K562 (cell line): ENCODE results near the gene PRDX6.

Experiments
- LARP7 ChIP-seq: fragments of 450-650 bp; IDR thresholded peaks from 2 replicates; pipeline ENCODE4 v1.6.1; 2016
- PHF20 ChIP-seq: fragments of 450-650 bp; IDR thresholded peaks from 2 replicates; pipeline ENCODE4 v1.6.1; 2018; ENCODE audit not compliant: partially characterized antibody
- POLR2A ChIP-seq: fragments of 450-650 bp; conservative IDR thresholded peaks from 2 replicates; pipeline ENCODE4 v1.6.1; 2016
- SAP30 ChIP-seq: fragments of 200-600 bp; sonication (generic); IDR thresholded peaks from 2 replicates; pipeline ENCODE4 v1.6.1; 2012; ENCODE audit warnings: borderline replicate concordance, low read depth, mild to moderate bottlenecking, moderate library complexity, low read length, control low read depth, inconsistent platforms; ENCODE audit not compliant: insufficient read depth, poor library complexity, severe bottlenecking
- TAF1 ChIP-seq: IDR thresholded peaks from 2 replicates; pipeline ENCODE4 v1.6.1; 2011; ENCODE audit warnings: mild to moderate bottlenecking, low read length, moderate library complexity; ENCODE audit not compliant: insufficient read depth, control insufficient read depth, severe bottlenecking; ENCODE audit errors: extremely low read depth
- ZNF197 ChIP-seq: fragments of 200-800 bp; sonication (Bioruptor generic); IDR thresholded peaks from 2 replicates; pipeline ENCODE4 v1.6.1; 2016; ENCODE audit warnings: low read depth, missing genetic modification characterization, missing compliant biosample characterization
- ZSCAN29 ChIP-seq: fragments of 450-650 bp; IDR thresholded peaks from 2 replicates; pipeline ENCODE4 v1.6.1; 2017
- TF ChIP-seq, protein P1 (sequence below): fragments of 450-650 bp; formaldehyde crosslinking; IDR thresholded peaks from 2 replicates; pipeline ENCODE4 v1.4.0; 2020; ENCODE audit warnings: mild to moderate bottlenecking, moderate library complexity
- TF ChIP-seq, protein P2 (sequence below): sonication (generic); formaldehyde crosslinking; IDR thresholded peaks from 2 replicates; pipeline ENCODE4 v1.8.1; 2023; ENCODE audit warnings: mild to moderate bottlenecking, missing genetic modification reagents, moderate library complexity
- TF ChIP-seq, protein P3 (sequence below), 3 experiments: IDR thresholded peaks in 2 of 3; conservative IDR thresholded peaks in 1 of 3; 2 replicates each; pipeline ENCODE4 v1.5.1; 2011 to 2012; ENCODE audit warnings: low read length in 3 of 3, mild to moderate bottlenecking in 3 of 3, control low read depth in 2 of 3, improper control_type of control experiment in 1 of 3, inconsistent platforms in 1 of 3, low read depth in 1 of 3, mixed read lengths in 1 of 3, moderate library complexity in 1 of 3; ENCODE audit not compliant: insufficient read depth in 2 of 3
- TF ChIP-seq, protein P4 (sequence below): fragments of 250-450 bp; sonication (Bioruptor Pico); IDR thresholded peaks from 2 replicates; pipeline ENCODE4 v1.5.0; 2022; ENCODE audit warnings: mild to moderate bottlenecking

DNA sequence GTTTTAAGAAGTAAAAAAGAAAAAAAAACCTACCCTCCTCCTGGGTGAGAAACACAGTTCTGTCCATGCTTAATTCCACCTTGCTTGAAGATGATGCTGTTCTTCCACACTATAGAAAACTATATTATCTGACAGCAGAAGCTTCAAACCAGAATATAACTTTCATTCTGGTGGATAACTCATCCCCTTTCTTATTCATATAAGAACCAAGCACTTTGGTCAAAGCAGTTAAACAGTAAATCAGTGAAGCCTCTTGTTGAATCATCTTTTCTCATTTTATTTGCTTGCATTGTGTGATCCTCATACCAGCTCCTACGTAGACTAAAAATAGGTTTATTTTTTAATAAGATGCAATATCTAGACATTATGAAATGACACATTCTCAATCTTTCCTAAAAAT lies 36.7 kb upstream of the PRDX6 start:
- TF ChIP-seq ZSCAN29 (no peak), TAF1 (no peak), LARP7 (no peak), SAP30 (no peak), PHF20 (no peak), ZNF197 (CRISPR knock-in tag) (no peak), POLR2A (no peak)
- TF ChIP-seq, protein P1, sequence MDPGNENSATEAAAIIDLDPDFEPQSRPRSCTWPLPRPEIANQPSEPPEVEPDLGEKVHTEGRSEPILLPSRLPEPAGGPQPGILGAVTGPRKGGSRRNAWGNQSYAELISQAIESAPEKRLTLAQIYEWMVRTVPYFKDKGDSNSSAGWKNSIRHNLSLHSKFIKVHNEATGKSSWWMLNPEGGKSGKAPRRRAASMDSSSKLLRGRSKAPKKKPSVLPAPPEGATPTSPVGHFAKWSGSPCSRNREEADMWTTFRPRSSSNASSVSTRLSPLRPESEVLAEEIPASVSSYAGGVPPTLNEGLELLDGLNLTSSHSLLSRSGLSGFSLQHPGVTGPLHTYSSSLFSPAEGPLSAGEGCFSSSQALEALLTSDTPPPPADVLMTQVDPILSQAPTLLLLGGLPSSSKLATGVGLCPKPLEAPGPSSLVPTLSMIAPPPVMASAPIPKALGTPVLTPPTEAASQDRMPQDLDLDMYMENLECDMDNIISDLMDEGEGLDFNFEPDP (CRISPR knock-in tag): no peak
- TF ChIP-seq, protein P2, sequence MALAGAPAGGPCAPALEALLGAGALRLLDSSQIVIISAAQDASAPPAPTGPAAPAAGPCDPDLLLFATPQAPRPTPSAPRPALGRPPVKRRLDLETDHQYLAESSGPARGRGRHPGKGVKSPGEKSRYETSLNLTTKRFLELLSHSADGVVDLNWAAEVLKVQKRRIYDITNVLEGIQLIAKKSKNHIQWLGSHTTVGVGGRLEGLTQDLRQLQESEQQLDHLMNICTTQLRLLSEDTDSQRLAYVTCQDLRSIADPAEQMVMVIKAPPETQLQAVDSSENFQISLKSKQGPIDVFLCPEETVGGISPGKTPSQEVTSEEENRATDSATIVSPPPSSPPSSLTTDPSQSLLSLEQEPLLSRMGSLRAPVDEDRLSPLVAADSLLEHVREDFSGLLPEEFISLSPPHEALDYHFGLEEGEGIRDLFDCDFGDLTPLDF (CRISPR knock-in tag): no peak
- TF ChIP-seq, protein P3, sequence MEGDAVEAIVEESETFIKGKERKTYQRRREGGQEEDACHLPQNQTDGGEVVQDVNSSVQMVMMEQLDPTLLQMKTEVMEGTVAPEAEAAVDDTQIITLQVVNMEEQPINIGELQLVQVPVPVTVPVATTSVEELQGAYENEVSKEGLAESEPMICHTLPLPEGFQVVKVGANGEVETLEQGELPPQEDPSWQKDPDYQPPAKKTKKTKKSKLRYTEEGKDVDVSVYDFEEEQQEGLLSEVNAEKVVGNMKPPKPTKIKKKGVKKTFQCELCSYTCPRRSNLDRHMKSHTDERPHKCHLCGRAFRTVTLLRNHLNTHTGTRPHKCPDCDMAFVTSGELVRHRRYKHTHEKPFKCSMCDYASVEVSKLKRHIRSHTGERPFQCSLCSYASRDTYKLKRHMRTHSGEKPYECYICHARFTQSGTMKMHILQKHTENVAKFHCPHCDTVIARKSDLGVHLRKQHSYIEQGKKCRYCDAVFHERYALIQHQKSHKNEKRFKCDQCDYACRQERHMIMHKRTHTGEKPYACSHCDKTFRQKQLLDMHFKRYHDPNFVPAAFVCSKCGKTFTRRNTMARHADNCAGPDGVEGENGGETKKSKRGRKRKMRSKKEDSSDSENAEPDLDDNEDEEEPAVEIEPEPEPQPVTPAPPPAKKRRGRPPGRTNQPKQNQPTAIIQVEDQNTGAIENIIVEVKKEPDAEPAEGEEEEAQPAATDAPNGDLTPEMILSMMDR (IDR thresholded peaks at IDR 0.05 in 2 of 3, conservative IDR thresholded peaks at IDR 0.05 in 1 of 3; ENCODE audit: insufficient read depth in 2 of 3, low read depth in 1 of 3, low read length in 3 of 3): no peak
- TF ChIP-seq, protein P4, sequence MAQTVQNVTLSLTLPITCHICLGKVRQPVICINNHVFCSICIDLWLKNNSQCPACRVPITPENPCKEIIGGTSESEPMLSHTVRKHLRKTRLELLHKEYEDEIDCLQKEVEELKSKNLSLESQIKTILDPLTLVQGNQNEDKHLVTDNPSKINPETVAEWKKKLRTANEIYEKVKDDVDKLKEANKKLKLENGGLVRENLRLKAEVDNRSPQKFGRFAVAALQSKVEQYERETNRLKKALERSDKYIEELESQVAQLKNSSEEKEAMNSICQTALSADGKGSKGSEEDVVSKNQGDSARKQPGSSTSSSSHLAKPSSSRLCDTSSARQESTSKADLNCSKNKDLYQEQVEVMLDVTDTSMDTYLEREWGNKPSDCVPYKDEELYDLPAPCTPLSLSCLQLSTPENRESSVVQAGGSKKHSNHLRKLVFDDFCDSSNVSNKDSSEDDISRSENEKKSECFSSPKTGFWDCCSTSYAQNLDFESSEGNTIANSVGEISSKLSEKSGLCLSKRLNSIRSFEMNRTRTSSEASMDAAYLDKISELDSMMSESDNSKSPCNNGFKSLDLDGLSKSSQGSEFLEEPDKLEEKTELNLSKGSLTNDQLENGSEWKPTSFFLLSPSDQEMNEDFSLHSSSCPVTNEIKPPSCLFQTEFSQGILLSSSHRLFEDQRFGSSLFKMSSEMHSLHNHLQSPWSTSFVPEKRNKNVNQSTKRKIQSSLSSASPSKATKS (CRISPR knock-in tag): no peak
